ENCODE measurements around the gene ACVR2B. TPM values are rescaled to one million over a fixed set of nuclear protein-coding genes. Genes with fewer than 3 reads are reported as not detected.
"Not testable (repeated sequence)": the region's sequence is repeated elsewhere in the genome, so short reads cannot be mapped to it uniquely, and the experiment has no call there.

Gene ACVR2B
- 1 to 10 TPM; 4.5 to 4.7 TPM for total RNA-seq

DNA sequence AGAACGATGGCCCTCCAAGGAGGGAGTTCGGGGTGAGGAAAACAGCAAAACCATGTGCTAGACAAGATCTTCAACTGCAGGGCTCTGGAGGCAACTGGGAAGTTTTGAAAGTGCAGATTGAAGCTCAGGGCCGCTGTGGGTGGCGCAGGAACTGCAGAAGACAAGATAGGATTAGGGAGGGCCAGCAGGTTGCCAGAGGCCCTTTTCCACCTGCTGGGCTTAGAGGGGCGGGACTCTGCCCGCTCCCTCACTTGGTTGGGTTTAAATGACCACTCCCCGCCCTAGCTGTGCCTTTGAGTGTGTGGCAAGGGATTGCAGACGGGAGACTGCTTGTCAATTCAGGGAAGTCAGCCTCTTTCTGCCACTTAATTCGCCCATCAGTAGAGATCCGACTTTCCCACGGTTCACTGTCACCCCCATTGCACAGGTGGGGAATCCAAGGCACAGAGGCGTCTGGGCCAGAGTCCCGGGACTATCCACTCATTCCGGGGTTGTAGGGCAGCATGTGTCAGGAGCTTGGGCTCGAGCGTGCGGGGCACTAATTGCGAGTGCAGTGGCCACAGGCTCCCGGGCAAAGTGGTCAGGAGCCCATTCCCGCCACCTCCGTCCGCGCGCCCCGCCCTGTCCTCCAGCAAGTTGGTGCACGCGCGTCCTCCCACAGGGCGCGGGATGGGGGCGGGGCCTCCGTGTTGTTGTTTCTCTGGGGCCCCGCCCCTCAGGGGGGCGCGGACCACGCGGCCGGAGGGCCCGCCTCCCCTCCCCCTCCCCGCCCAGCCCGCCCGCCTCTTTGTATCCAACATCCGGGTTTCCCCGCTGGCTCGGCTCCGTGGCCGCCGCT lies at the start of gene ACVR2B:
TSS of gene ACVR2B (plus strand) at position 816 of the 838 bp plus-strand sequence. CDS start 433 bp downstream, outside the sequence.
- POLR2A ChIA-PET, result interaction anchor here (1.0 kb wide), 1 partner anchor 107 kb away, joined by 3 read pairs; the partner anchor contains the start of gene XYLB
- H3K4me1 Mint-ChIP-seq (ENCODE audit: low read depth), result peaks cover 16% of the 10 kb centered on the region
- H3K36me3 Mint-ChIP-seq (ENCODE audit: low read depth), result peaks cover 2% of the 10 kb centered on the region
- DNase-seq (peak; percentile 81), ATAC-seq (peak; percentile 63)
- peak within 1 kb of the TSS; percentile 96 for H3K4me3 Mint-ChIP-seq
- H3K27me3 Mint-ChIP-seq (ENCODE audit: low read depth), result no peaks in the 10 kb centered on the region
- CTCF ChIA-PET, result interaction anchor here (2.2 kb wide), 1 partner anchor 107 kb away, joined by 7 read pairs; the partner anchor contains the start of gene XYLB
- no peaks in the 10 kb centered on the region for H3K9me3 Mint-ChIP-seq (ENCODE audit: insufficient read depth)
- H3K27ac Mint-ChIP-seq, result peak within 1 kb of the TSS; percentile 83

DNA sequence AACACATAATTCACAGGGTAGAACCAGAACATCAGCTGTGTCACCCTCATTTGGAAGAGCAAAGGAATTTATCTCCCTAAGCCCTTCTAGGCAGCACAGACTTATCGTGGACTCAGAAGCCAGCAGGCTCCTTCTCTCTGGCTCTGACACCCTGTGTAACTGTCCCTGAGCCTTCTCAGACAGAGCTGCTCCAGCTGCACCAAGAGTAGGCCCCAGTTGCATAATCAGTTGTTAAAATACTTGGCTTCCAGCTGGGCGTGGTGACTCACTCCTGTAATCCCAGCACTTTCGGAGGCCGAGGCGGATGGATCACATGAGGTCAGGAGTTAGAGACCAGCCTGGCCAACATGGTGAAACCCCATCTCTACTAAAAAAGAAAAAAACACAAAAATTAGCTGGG lies 49.4 kb upstream of the ACVR2B start:
- Mint-ChIP-seq H3K27me3 (ENCODE audit: low read depth) (no peaks in the 10 kb centered on the region), H3K9me3 (ENCODE audit: insufficient read depth) (peaks cover 5% of the 10 kb centered on the region), H3K4me3 (no peak overlapping the region), H3K36me3 (ENCODE audit: low read depth) (peaks cover 18% of the 10 kb centered on the region), H3K4me1 (ENCODE audit: low read depth) (no peaks in the 10 kb centered on the region), H3K27ac (no peak overlapping the region)
- CTCF ChIA-PET, result no interaction called here
- DNase-seq (no peak), ATAC-seq (no peak)
- POLR2A ChIA-PET, result no interaction called here

DNA sequence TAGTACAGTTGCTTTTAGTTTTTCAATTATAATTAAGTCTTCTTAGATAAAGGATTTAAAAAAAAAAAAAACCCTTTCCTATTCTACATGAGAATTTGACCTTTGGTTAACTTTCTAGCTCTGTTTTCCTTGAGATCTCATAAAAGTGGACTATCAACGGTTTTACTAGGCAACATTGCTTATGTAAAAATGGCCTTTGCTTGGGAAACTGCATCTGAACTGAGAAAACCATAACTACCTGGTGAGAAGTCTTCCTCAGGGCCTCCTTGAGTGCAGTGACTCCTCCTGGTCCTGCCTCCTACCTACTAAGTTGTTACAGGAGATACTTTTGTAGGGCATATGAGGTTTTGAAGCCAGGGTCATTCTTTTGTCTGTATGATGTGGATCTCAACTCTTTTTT lies 42.1 kb upstream of the ACVR2B start:
- POLR2A ChIA-PET, result no interaction called here
- ATAC-seq (no peak), DNase-seq (no peak)
- Mint-ChIP-seq H3K27me3 (ENCODE audit: low read depth) (no peaks in the 10 kb centered on the region), H3K27ac (no peak overlapping the region), H3K36me3 (ENCODE audit: low read depth) (no peaks in the 10 kb centered on the region), H3K4me3 (no peak overlapping the region), H3K4me1 (ENCODE audit: low read depth) (no peaks in the 10 kb centered on the region), H3K9me3 (ENCODE audit: insufficient read depth) (no peaks in the 10 kb centered on the region)
- CTCF ChIA-PET, result no interaction called here

DNA sequence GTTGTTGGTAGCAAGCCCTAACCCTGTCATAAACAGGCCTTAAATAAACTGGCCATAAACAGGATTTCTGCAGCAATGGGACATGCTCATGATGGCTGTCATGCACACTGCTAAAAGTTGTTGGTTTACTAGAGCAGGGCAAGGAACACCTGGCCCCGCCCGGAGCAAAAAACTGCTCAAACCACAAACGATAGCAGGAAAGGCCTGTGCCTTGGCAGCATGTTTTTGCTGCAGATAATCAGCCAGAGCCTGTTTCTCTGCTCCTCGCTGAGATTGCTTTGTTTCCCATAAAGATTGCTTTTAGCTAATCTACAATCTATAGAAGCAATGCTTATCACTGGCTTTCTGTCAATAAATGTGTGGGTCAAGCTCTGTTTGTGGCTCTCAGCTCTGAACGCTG lies 32.9 kb upstream of the ACVR2B start:
- ATAC-seq; CTCF ChIA-PET; H3K9me3 Mint-ChIP-seq (ENCODE audit: insufficient read depth); H3K27ac Mint-ChIP-seq; H3K27me3 Mint-ChIP-seq (ENCODE audit: low read depth); H3K36me3 Mint-ChIP-seq (ENCODE audit: low read depth); DNase-seq; H3K4me3 Mint-ChIP-seq: not testable (repeated sequence)
- H3K4me1 Mint-ChIP-seq (ENCODE audit: low read depth), result peaks cover 22% of the 10 kb centered on the region
- POLR2A ChIA-PET, result interaction anchor here (0.6 kb wide), 1 partner anchor 76 kb away, joined by 4 read pairs; the partner anchor contains the start of gene EXOG

DNA sequence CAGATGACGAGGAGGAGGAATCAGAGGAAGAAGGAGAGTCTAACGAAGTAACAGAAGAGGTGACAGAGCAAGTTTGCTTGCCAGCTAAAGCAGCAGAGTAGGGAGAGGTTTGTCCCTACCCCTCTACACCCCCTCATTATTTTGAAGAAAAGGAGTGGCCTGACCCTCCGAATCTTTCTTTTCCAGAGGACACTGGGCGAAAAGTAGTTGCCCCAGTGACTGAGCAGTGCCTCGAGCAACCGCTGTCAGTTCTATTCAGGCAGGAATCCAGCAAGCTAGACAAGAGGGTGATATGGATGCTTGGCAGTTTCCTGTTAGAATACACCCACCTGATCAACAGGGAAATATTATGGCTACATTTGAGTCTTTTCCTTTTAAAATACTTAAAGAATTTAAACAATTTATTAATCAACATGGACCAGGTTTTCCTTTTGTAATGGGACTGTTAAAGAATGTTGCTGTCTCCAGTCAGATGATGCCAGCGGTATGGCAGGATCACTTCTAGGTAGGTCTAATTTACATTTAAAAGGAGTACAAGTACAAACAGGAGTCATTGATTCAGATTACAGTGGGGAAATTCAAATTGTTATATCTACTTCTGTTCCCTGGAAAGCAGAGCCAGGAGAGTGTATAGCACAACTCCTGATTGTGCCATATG lies 31.9 kb upstream of the ACVR2B start:
- Mint-ChIP-seq H3K4me1 (ENCODE audit: low read depth) (peaks cover 32% of the 10 kb centered on the region), H3K9me3 (ENCODE audit: insufficient read depth) (no peaks in the 10 kb centered on the region), H3K27me3 (ENCODE audit: low read depth) (no peaks in the 10 kb centered on the region), H3K4me3 (no peak overlapping the region), H3K36me3 (ENCODE audit: low read depth) (no peaks in the 10 kb centered on the region), H3K27ac (no peak overlapping the region)
- POLR2A ChIA-PET, result no interaction called here
- DNase-seq (no peak), ATAC-seq (no peak)
- CTCF ChIA-PET, result no interaction called here

DNA sequence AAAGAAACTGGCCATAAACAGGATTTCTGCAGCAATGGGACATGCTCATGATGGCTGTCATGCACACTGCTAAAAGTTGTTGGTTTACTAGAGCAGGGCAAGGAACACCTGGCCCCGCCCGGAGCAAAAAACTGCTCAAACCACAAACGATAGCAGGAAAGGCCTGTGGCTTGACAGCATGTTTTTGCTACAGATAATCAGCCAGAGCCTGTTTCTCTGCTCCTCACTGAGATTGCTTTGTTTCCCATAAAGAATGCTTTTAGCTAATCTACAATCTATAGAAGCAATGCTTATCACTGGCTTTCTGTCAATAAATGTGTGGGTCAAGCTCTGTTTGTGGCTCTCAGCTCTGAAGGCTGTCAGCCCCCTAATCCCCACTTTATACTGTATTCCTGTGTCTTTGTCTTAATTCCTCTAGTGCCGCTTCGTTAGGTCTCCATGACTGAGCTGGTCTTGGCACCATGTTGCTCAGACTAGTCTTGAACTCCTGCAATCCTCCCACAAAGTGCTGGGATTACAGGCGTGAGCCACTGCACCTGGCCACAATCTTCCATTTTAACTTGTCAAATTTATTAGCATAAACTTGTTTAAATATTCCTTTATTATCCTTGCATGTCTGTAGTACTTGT lies 26.8 kb upstream of the ACVR2B start:
- H3K27me3 Mint-ChIP-seq (ENCODE audit: low read depth); POLR2A ChIA-PET: not testable (repeated sequence)
- DNase-seq, result peak; percentile 68
- Mint-ChIP-seq H3K36me3 (ENCODE audit: low read depth) (peaks cover 25% of the 10 kb centered on the region), H3K4me3 (peak overlapping the region; percentile 44), H3K27ac (peak overlapping the region; percentile 66), H3K4me1 (ENCODE audit: low read depth) (peaks cover 30% of the 10 kb centered on the region), H3K9me3 (ENCODE audit: insufficient read depth) (peaks cover 13% of the 10 kb centered on the region)
- ATAC-seq, result peak; percentile 89
- CTCF ChIA-PET, result interaction anchor here (0.9 to 1.6 kb wide), 5 partner anchors 14 to 95 kb away, joined by 3 to 6 read pairs (median 3); partner anchors contain the start of gene XYLB

DNA sequence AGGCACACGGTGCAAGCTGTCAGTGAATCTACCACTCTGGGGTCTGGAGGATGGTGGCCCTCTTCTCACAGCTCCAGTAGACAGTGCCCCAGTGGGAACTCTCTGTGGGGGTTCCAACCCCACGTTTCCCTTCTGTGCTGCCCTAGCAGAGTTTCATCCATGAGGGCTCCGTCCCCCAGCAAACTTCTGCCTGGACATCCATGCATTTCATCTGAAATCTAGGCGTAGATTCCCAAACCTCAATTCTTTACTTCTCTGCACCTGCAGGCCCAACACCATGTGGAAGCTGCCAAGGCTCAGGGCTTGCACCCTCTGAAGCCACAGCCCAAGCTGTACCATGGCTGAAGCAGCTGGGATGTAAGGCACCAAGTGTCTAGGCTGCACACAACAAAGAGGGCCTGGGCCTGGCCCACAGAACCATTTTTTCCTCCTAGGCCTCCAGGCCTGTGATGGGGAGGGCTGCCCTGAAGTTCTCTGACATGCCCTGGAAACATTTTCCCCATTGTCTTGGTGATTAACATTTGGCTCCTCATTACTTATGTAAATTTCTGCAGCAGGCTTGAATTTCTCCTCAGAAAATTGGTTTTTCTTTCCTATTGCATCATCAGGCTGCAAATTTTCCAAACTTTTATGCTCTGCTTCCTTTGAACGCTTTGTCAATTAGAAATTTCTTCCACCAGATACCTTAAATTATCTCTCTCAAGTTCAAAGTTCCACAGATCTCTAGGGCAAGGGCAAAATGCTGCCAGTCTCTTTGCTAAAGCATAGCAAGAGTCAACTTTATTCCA lies 20.6 kb upstream of the ACVR2B start:
- H3K36me3 Mint-ChIP-seq (ENCODE audit: low read depth), result peaks cover 58% of the 10 kb centered on the region
- H3K27me3 Mint-ChIP-seq (ENCODE audit: low read depth); DNase-seq; CTCF ChIA-PET; ATAC-seq; H3K4me3 Mint-ChIP-seq; H3K4me1 Mint-ChIP-seq (ENCODE audit: low read depth); POLR2A ChIA-PET; H3K27ac Mint-ChIP-seq: not testable (repeated sequence)
- H3K9me3 Mint-ChIP-seq (ENCODE audit: insufficient read depth), result peaks cover 47% of the 10 kb centered on the region

DNA sequence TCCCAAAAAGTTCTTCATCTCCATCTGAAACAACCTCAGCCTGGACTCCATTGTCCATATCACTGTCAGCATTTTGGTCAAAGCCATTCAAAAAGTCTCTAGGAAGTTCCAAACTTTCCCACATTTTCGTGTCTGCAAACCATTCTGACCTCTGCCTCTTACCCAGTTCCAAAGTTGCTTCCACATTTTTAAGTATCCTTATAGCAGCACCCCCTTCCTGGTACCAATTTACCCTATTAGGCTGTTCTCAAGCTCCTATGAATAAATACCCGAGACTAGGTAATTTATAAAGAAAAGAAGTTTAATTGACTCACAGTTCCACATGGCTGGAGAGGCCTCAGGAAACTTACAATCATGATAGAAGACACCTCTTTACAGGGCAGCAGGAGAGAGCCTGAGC lies 20.0 kb upstream of the ACVR2B start:
- POLR2A ChIA-PET; CTCF ChIA-PET; H3K27ac Mint-ChIP-seq; H3K27me3 Mint-ChIP-seq (ENCODE audit: low read depth); H3K4me3 Mint-ChIP-seq; ATAC-seq; DNase-seq: not testable (repeated sequence)
- Mint-ChIP-seq H3K36me3 (ENCODE audit: low read depth) (peaks cover 54% of the 10 kb centered on the region), H3K4me1 (ENCODE audit: low read depth) (peaks cover 11% of the 10 kb centered on the region), H3K9me3 (ENCODE audit: insufficient read depth) (peaks cover 43% of the 10 kb centered on the region)

DNA sequence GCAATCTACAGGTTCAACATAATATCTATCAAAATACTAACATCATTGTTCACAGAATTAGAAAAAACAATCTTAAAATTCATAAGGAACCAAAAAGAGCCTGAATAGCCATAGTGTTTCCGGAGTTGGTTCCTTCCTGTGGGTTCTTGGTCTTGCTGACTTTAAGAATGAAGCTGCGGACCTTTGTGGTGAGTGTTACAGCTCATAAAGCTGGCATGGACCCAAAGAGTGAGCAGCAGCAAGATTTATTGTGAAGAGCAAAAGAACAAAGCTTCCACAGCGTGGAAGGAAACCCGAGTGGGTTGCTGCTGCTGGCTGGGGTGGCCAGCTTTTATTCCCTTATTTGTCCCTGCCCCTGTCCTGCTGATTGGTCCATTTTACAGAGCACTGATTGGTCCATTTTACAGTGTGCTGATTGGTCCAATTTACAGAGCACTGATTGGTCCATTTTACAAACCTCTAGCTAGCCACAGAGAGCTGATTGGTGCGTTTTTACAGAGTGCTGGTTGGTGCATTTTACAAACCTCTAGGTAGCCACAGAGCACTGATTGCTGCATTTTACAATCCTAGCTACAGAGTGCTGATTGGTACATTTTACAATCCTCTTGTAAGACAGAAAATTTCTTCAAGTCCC lies 15.1 kb upstream of the ACVR2B start:
- POLR2A ChIA-PET; H3K27me3 Mint-ChIP-seq (ENCODE audit: low read depth); ATAC-seq; H3K4me3 Mint-ChIP-seq; H3K27ac Mint-ChIP-seq; CTCF ChIA-PET: not testable (repeated sequence)
- peak; percentile 54 for DNase-seq
- peaks cover 24% of the 10 kb centered on the region for H3K9me3 Mint-ChIP-seq (ENCODE audit: insufficient read depth)
- H3K36me3 Mint-ChIP-seq (ENCODE audit: low read depth), result peaks cover 29% of the 10 kb centered on the region
- H3K4me1 Mint-ChIP-seq (ENCODE audit: low read depth), result peaks cover 14% of the 10 kb centered on the region

DNA sequence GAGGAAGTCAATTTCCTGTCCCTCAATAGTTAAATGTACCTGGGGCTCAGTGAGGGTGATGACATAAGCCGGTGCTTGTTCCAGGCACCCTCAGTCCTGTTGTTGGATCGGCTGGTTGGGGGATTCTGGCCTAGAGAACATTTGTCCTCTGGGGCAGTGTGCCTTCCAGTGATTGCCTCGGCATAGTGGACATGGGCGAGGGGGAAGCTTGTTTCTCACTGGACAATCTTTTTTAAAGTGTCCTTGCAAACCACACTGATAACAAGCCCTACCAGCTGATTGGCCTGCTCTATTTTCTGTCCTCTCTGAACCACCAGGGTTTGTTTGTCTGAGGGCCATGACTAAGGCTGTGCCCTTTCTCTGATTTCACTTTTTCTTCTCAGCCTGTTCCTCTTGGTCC lies 10.5 kb upstream of the ACVR2B start:
- CTCF ChIA-PET; H3K4me3 Mint-ChIP-seq; ATAC-seq; DNase-seq; POLR2A ChIA-PET; H3K4me1 Mint-ChIP-seq (ENCODE audit: low read depth); H3K9me3 Mint-ChIP-seq (ENCODE audit: insufficient read depth); H3K27ac Mint-ChIP-seq; H3K27me3 Mint-ChIP-seq (ENCODE audit: low read depth): not testable (repeated sequence)
- H3K36me3 Mint-ChIP-seq (ENCODE audit: low read depth), result peaks cover 10% of the 10 kb centered on the region

DNA sequence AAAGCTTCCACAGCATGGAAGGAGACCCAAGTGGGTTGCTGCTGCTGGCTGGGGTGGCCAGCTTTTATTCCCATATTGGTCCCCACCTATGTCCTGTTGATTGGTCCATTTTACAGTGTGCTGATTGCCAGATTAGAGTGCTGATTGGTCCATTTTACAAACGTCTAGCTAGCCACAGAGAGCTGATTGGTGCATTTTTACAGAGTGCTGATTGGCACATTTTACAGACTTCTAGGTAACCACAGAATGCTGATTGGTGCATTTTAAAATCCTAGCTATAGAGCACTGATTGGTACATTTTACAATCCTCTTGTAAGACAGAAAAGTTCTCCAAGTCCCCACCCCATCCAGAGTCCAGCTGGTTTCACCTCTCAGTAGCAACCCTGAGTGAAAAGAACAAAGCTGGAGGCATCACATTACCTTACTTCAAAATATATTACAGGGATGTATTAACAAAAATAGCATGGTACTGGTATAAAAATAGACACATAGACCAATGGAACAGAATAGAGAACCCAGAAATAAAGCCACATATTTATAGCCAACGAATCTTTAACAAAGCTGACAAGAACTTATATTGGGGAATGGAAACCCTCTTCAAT lies 7.5 kb upstream of the ACVR2B start:
- Mint-ChIP-seq H3K36me3 (ENCODE audit: low read depth) (no peaks in the 10 kb centered on the region), H3K4me3 (no peak overlapping the region), H3K27ac (no peak overlapping the region), H3K4me1 (ENCODE audit: low read depth) (no peaks in the 10 kb centered on the region), H3K27me3 (ENCODE audit: low read depth) (peaks cover 4% of the 10 kb centered on the region), H3K9me3 (ENCODE audit: insufficient read depth) (no peaks in the 10 kb centered on the region)
- DNase-seq, result no peak
- ATAC-seq, result no peak
- POLR2A ChIA-PET, result no interaction called here
- CTCF ChIA-PET, result no interaction called here
